Endothelial cell (in vitro differentiated cells): ENCODE results near the gene C12orf60. TPM values are rescaled to one million over a fixed set of nuclear protein-coding genes. Genes with fewer than 3 reads are reported as not detected.

Experiments
- DNase-seq: peaks from one replicate; pipeline ENCODE4 v3.0.0; 2021; ENCODE audit warnings: low spot score
- H3K27ac Mint-ChIP-seq: one replicate; pipeline ENCODE4 v1.8.0; 2021; ENCODE audit warnings: mixed read lengths, inconsistent platforms; ENCODE audit not compliant: unreplicated experiment
- H3K27me3 Mint-ChIP-seq: one replicate; pipeline ENCODE4 v1.8.0; 2021; ENCODE audit warnings: mild to moderate bottlenecking, moderate library complexity, mixed read lengths, inconsistent platforms; ENCODE audit not compliant: unreplicated experiment
- H3K36me3 Mint-ChIP-seq: one replicate; pipeline ENCODE4 v1.8.0; 2021; ENCODE audit warnings: mild to moderate bottlenecking, low read depth, mixed read lengths, inconsistent platforms; ENCODE audit not compliant: unreplicated experiment
- H3K4me1 Mint-ChIP-seq: one replicate; pipeline ENCODE4 v1.8.0; 2021; ENCODE audit warnings: mild to moderate bottlenecking, mixed read lengths, inconsistent platforms; ENCODE audit not compliant: unreplicated experiment
- H3K4me3 Mint-ChIP-seq: one replicate; pipeline ENCODE4 v1.8.0; 2021; ENCODE audit warnings: mild to moderate bottlenecking, mixed read lengths, inconsistent platforms; ENCODE audit not compliant: unreplicated experiment
- H3K9me3 Mint-ChIP-seq: one replicate; pipeline ENCODE4 v1.8.0; 2021; ENCODE audit warnings: mixed read lengths, inconsistent platforms; ENCODE audit not compliant: unreplicated experiment
- CTCF ChIP-seq: fragments of 200-600 bp; sonication (generic); IDR thresholded peaks from one replicate; pipeline ENCODE4 v1.5.0; 2021; ENCODE audit warnings: antibody characterized with exemption; ENCODE audit not compliant: unreplicated experiment
- total RNA-seq: library from RNA; stranded (reverse); fragmentation: NEBNext Ultra II Directional; extraction: Animal tissue kit (Norgen Biotek cat#: 25700); gene quantifications from one replicate; pipeline ENCODE4 v1.2.1, GENCODE V29; 2021; ENCODE audit not compliant: unreplicated experiment

Gene C12orf60
- total RNA-seq, 1 donor from 2014 or later: 1.8 TPM

GRCh38 chr12:14784471-14784870 lies 19.0 kb upstream of the C12orf60 start:
- TF ChIP-seq CTCF: no peak
- peaks cover 9% of the 10 kb centered on the region for H3K4me1 Mint-ChIP-seq
- DNase-seq: no peak

DNA sequence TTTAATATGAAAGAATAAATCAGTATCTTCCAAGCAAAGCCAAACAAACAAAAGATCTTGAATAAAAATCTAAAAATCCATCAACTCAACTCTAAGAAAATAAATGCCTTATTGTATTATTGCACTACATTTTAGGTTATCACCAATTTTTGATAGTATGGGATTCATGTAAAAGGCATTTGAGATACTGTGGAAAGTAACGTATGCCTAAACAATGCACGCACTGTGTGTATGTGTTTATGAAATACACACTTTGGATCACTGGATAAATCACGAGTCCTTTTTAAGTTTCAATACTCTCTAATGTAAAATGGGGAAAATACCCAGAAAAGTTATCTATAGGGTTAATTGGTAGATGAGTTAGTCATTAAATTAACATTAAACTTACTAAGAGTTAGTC lies 17.9 kb upstream of the C12orf60 start:
- Mint-ChIP-seq H3K27me3 (no peaks in the 10 kb centered on the region), H3K36me3 (peaks cover 20% of the 10 kb centered on the region), H3K27ac (no peak overlapping the region), H3K4me3 (no peak overlapping the region), H3K4me1 (peaks cover 6% of the 10 kb centered on the region), H3K9me3 (no peaks in the 10 kb centered on the region)
- DNase-seq: no peak
- TF ChIP-seq CTCF: no peak

More at GRCh38 chr12:14784471-14784870, 19.0 kb upstream of the C12orf60 start:
- Mint-ChIP-seq H3K27ac (no peak overlapping the region), H3K9me3 (no peaks in the 10 kb centered on the region), H3K36me3 (peaks cover 9% of the 10 kb centered on the region), H3K4me3 (no peak overlapping the region), H3K27me3 (no peaks in the 10 kb centered on the region)

- H3K36me3 Mint-ChIP-seq: peaks cover 30% of the 10 kb centered on the region
- H3K27me3 Mint-ChIP-seq: peaks cover 1% of the 10 kb centered on the region
- no peak overlapping the region for H3K4me3 Mint-ChIP-seq
- H3K4me1 Mint-ChIP-seq: no peaks in the 10 kb centered on the region
- no peak for TF ChIP-seq CTCF
- H3K9me3 Mint-ChIP-seq: no peaks in the 10 kb centered on the region
- H3K27ac Mint-ChIP-seq: no peak overlapping the region
- DNase-seq: no peak
These were observed 8.4 kb upstream of the C12orf60 start for GRCh38 chr12:14795028-14795448.

DNA sequence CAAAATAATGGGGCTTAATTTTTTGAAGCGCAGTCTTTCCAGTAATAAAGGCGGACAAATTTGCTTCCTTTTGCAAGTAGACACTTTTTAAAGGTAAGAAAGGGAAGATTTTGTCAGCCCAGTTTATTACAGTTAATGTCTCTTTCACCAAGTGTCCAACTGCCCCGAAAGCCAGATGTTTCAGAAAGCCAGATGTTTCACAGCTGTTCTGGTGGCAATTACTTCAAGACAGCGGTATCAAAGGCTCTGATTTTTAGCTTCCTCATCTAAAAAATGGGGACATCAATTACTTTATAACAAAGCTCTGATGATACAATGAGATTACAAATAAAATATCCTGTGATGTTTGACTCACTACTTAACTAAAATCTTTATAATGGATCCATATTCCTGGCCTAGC lies 1.2 kb upstream of the C12orf60 start:
- no peaks in the 10 kb centered on the region for H3K27me3 Mint-ChIP-seq
- H3K27ac Mint-ChIP-seq: no peak overlapping the region
- no peak for DNase-seq
- no peaks in the 10 kb centered on the region for H3K4me1 Mint-ChIP-seq
- H3K4me3 Mint-ChIP-seq: no peak overlapping the region
- H3K36me3 Mint-ChIP-seq: peaks cover 4% of the 10 kb centered on the region
- H3K9me3 Mint-ChIP-seq: no peaks in the 10 kb centered on the region
- no peak for TF ChIP-seq CTCF

DNA sequence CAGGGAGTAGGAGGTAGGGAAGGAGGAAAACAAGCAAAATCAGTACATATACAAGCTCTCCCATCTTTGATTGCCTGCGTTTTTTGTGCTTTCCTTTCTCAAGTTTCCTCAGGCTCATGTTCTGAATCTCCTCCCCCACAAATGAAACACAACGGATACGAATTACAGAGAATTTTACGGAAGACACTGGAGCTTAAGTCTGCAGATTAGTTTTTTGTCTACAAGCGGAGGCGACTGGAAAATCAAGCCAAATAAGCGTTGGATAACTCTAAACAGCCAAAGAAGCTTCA lies 804 bp upstream of the C12orf60 start:
- Mint-ChIP-seq H3K9me3 (no peaks in the 10 kb centered on the region), H3K27ac (no peak overlapping the region), H3K4me3 (no peak overlapping the region), H3K27me3 (no peaks in the 10 kb centered on the region), H3K36me3 (peaks cover 4% of the 10 kb centered on the region), H3K4me1 (no peaks in the 10 kb centered on the region)
- TF ChIP-seq CTCF: no peak
- no peak for DNase-seq
